ENCODE measurements around the gene KCNV2. TPM values are rescaled to one million over a fixed set of nuclear protein-coding genes. Genes with fewer than 3 reads are reported as not detected.

KCNV2 gene
- total and polyA plus RNA-seq, 4 donors, result not detected

DNA sequence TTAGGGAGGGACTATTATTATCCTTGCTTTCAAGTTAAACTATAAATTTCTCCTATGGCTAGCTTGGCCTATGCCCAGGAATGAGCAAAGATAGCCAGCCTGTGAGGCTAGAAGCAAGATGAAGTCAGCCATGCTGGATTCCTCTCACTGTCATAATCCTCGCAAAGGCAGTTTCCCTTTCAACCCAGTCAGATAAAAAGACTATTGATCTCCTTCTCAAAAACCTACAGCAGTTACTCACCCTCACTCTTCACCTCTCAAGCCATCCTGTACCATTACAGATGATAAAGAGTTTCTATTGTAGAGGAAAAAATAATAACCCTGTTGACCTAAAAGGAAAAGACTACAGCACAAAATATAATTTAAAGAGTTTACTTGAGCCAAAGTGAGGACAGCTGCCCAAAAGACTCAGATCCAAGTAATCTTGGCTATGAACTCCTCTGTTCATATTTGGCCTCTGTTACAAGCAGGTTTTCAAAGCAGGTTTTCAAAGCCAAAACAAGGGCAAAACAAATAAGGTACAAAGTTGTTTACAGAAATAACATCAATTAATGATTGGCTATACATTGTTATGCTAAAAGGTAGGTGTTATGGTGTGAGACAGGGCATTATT is 41.7 kb downstream of the KCNV2 start:
- no peak for ATAC-seq (ENCODE audit: low FRiP score)
- Histone ChIP-seq H3K36me3 (ENCODE audit: control insufficient read depth in 1 of 2, insufficient read depth in 2 of 2, low read length in 1 of 2) (no peaks in the 10 kb centered on the region), H3K4me3 (ENCODE audit: low read length in 2 of 2) (no peak overlapping the region), H3K9me3 (ENCODE audit: control insufficient read depth, low read length) (no peaks in the 10 kb centered on the region), H3K27ac (ENCODE audit: low read depth in 1 of 2, low read length in 2 of 2) (no peak overlapping the region), H3K27me3 (ENCODE audit: control insufficient read depth in 1 of 2, insufficient read depth in 2 of 2, low read length in 1 of 2) (no peaks in the 10 kb centered on the region), H3K4me1 (ENCODE audit: control insufficient read depth in 1 of 2, insufficient read depth in 2 of 2, low read length in 2 of 2) (peaks cover 0 to 4% of the 10 kb centered on the region in 2 donors)
- WGBS, 2 donors, result 0 to 1% methylated on average over 1 of the region's 1 CpG
- DNase-seq, result no peak
- intact Hi-C loops (cut with DNase I), result no loop called here

- Histone ChIP-seq H3K4me3 (ENCODE audit: low read length in 2 of 2) (no peak overlapping the region), H3K27ac (ENCODE audit: low read depth in 1 of 2, low read length in 2 of 2) (no peak overlapping the region), H3K4me1 (ENCODE audit: control insufficient read depth in 1 of 2, insufficient read depth in 2 of 2, low read length in 2 of 2) (peaks cover 0 to 4% of the 10 kb centered on the region in 2 donors), H3K27me3 (ENCODE audit: control insufficient read depth in 1 of 2, insufficient read depth in 2 of 2, low read length in 1 of 2) (no peaks in the 10 kb centered on the region), H3K9me3 (ENCODE audit: control insufficient read depth, low read length) (no peaks in the 10 kb centered on the region), H3K36me3 (ENCODE audit: control insufficient read depth in 1 of 2, insufficient read depth in 2 of 2, low read length in 1 of 2) (no peaks in the 10 kb centered on the region)
- DNase-seq (no peak), ATAC-seq (ENCODE audit: low FRiP score) (no peak)
- intact Hi-C loops (cut with DNase I), result no loop called here
- WGBS, 2 donors, result 62% methylated on average over 4 of the region's 4 CpGs
Observed at GRCh38 chr9:2761424-2761823, 44.1 kb downstream of the KCNV2 start.

- intact Hi-C loops (cut with DNase I), result no loop called here
- no peak overlapping the region for H3K4me3 ChIP-seq (ENCODE audit: low read length in 2 of 2)
- H3K36me3 ChIP-seq (ENCODE audit: control insufficient read depth in 1 of 2, insufficient read depth in 2 of 2, low read length in 1 of 2), result no peaks in the 10 kb centered on the region
- H3K4me1 ChIP-seq (ENCODE audit: control insufficient read depth in 1 of 2, insufficient read depth in 2 of 2, low read length in 2 of 2), result no peaks in the 10 kb centered on the region
- no peak for ATAC-seq (ENCODE audit: low FRiP score)
- DNase-seq, result no peak
- WGBS, 2 donors, result 90 to 92% methylated on average over 4 of the region's 4 CpGs
- no peaks in the 10 kb centered on the region for H3K27me3 ChIP-seq (ENCODE audit: control insufficient read depth in 1 of 2, insufficient read depth in 2 of 2, low read length in 1 of 2)
- no peak overlapping the region for H3K27ac ChIP-seq (ENCODE audit: low read depth in 1 of 2, low read length in 2 of 2)
- H3K9me3 ChIP-seq (ENCODE audit: control insufficient read depth, low read length), result no peaks in the 10 kb centered on the region
Observed at GRCh38 chr9:2764353-2764752, 47.0 kb downstream of the KCNV2 start.

- 70 to 72% methylated on average over 4 of the region's 4 CpGs for WGBS, 2 donors
- Histone ChIP-seq H3K27ac (ENCODE audit: low read depth in 1 of 2, low read length in 2 of 2) (no peak overlapping the region), H3K4me3 (ENCODE audit: low read length in 2 of 2) (no peak overlapping the region), H3K4me1 (ENCODE audit: control insufficient read depth in 1 of 2, insufficient read depth in 2 of 2, low read length in 2 of 2) (no peaks in the 10 kb centered on the region), H3K27me3 (ENCODE audit: control insufficient read depth in 1 of 2, insufficient read depth in 2 of 2, low read length in 1 of 2) (no peaks in the 10 kb centered on the region), H3K9me3 (ENCODE audit: control insufficient read depth, low read length) (no peaks in the 10 kb centered on the region), H3K36me3 (ENCODE audit: control insufficient read depth in 1 of 2, insufficient read depth in 2 of 2, low read length in 1 of 2) (no peaks in the 10 kb centered on the region)
- ATAC-seq (ENCODE audit: low FRiP score), result no peak
- DNase-seq, result no peak
- intact Hi-C loops (cut with DNase I), result no loop called here
Observed at GRCh38 chr9:2765250-2765880, 48.1 kb downstream of the KCNV2 start.

DNA sequence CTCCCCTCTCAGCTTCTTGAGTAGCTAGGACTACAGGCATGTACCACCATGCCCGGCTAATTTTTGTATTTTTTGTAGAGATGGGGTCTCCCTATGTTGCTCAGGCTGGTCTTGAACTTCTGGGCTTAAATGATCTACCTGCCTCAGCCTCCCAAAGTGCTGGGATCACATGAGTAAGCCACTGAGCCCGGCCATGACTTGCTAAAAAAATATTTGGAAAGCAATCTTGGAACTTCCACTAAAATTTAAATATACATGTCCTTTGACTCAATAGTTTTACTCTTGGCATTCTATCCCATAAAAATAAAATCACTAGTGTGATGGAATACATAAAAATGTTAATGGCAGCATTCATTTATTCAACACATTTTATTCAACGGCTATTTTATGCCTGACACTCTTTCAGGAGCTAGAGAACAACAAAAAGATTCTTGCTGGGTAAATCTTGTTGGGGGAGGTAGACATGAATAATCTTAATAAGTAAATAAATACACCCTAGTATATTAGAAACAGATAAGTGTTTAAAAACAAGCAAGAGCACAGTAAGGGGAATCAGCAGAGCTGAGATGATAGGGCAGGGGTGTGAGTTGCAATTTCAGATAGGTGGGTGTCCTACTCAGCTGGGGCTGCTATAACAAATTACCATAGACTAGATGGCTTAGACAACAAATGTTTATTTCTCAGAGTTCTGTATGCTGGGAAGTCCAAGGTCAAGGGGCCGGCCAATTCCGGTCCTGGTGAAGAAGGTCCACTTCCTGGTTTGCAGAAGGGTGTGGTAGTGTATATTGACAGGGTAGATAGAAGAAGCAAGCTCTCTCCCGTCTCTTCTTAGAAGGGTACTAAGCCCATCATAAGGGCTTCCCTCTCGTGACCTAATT is 50.7 kb downstream of the KCNV2 start:
- no peaks in the 10 kb centered on the region for H3K27me3 ChIP-seq (ENCODE audit: control insufficient read depth in 1 of 2, insufficient read depth in 2 of 2, low read length in 1 of 2)
- H3K27ac ChIP-seq (ENCODE audit: low read depth in 1 of 2, low read length in 2 of 2), result no peak overlapping the region
- no peaks in the 10 kb centered on the region for H3K4me1 ChIP-seq (ENCODE audit: control insufficient read depth in 1 of 2, insufficient read depth in 2 of 2, low read length in 2 of 2)
- H3K9me3 ChIP-seq (ENCODE audit: control insufficient read depth, low read length), result no peaks in the 10 kb centered on the region
- DNase-seq (no peak), ATAC-seq (ENCODE audit: low FRiP score) (no peak)
- H3K4me3 ChIP-seq (ENCODE audit: low read length in 2 of 2), result no peak overlapping the region
- WGBS, 2 donors, result 58 to 65% methylated on average over 7 of the region's 7 CpGs
- intact Hi-C loops (cut with DNase I), result no loop called here
- H3K36me3 ChIP-seq (ENCODE audit: control insufficient read depth in 1 of 2, insufficient read depth in 2 of 2, low read length in 1 of 2), result peaks cover 0 to 2% of the 10 kb centered on the region in 2 donors

GRCh38 chr9:2771087-2771486 is 53.8 kb downstream of the KCNV2 start:
- peaks cover 2 to 3% of the 10 kb centered on the region in 2 donors for H3K36me3 ChIP-seq (ENCODE audit: control insufficient read depth in 1 of 2, insufficient read depth in 2 of 2, low read length in 1 of 2)
- intact Hi-C loops (cut with DNase I), result no loop called here
- DNase-seq (no peak), ATAC-seq (ENCODE audit: low FRiP score) (no peak)
- WGBS, 2 donors, result 31 to 38% methylated on average over 3 of the region's 3 CpGs
- no peaks in the 10 kb centered on the region for H3K9me3 ChIP-seq (ENCODE audit: control insufficient read depth, low read length)
- H3K27ac ChIP-seq (ENCODE audit: low read depth in 1 of 2, low read length in 2 of 2), result no peak overlapping the region
- no peaks in the 10 kb centered on the region for H3K4me1 ChIP-seq (ENCODE audit: control insufficient read depth in 1 of 2, insufficient read depth in 2 of 2, low read length in 2 of 2)
- H3K27me3 ChIP-seq (ENCODE audit: control insufficient read depth in 1 of 2, insufficient read depth in 2 of 2, low read length in 1 of 2), result no peaks in the 10 kb centered on the region
- no peak overlapping the region for H3K4me3 ChIP-seq (ENCODE audit: low read length in 2 of 2)

- no peaks in the 10 kb centered on the region for H3K4me1 ChIP-seq (ENCODE audit: control insufficient read depth in 1 of 2, insufficient read depth in 2 of 2, low read length in 2 of 2)
- intact Hi-C loops (cut with DNase I), result no loop called here
- H3K27ac ChIP-seq (ENCODE audit: low read depth in 1 of 2, low read length in 2 of 2), result no peak overlapping the region
- DNase-seq (no peak), ATAC-seq (ENCODE audit: low FRiP score) (no peak)
- H3K36me3 ChIP-seq (ENCODE audit: control insufficient read depth in 1 of 2, insufficient read depth in 2 of 2, low read length in 1 of 2), result peaks cover 2 to 3% of the 10 kb centered on the region in 2 donors
- H3K27me3 ChIP-seq (ENCODE audit: control insufficient read depth in 1 of 2, insufficient read depth in 2 of 2, low read length in 1 of 2), result no peaks in the 10 kb centered on the region
- no peaks in the 10 kb centered on the region for H3K9me3 ChIP-seq (ENCODE audit: control insufficient read depth, low read length)
- no peak overlapping the region for H3K4me3 ChIP-seq (ENCODE audit: low read length in 2 of 2)
Observed at GRCh38 chr9:2771661-2772060, 54.4 kb downstream of the KCNV2 start.

GRCh38 chr9:2777454-2777853 is 60.1 kb downstream of the KCNV2 start:
- Histone ChIP-seq H3K4me1 (ENCODE audit: control insufficient read depth in 1 of 2, insufficient read depth in 2 of 2, low read length in 2 of 2) (no peaks in the 10 kb centered on the region), H3K9me3 (ENCODE audit: control insufficient read depth, low read length) (peaks cover 3% of the 10 kb centered on the region), H3K27me3 (ENCODE audit: control insufficient read depth in 1 of 2, insufficient read depth in 2 of 2, low read length in 1 of 2) (no peaks in the 10 kb centered on the region), H3K4me3 (ENCODE audit: low read length in 2 of 2) (no peak overlapping the region), H3K27ac (ENCODE audit: low read depth in 1 of 2, low read length in 2 of 2) (no peak overlapping the region), H3K36me3 (ENCODE audit: control insufficient read depth in 1 of 2, insufficient read depth in 2 of 2, low read length in 1 of 2) (peaks cover 3 to 7% of the 10 kb centered on the region in 2 donors)
- no peak for ATAC-seq (ENCODE audit: low FRiP score)
- intact Hi-C loops (cut with DNase I), result no loop called here
- DNase-seq, result no peak
- WGBS, 2 donors, result 97 to 98% methylated on average over 3 of the region's 3 CpGs

Data from aorta (tissue), 5 donors.